ENCODE data around the gene ZNF311. TPM values are rescaled to one million over a fixed set of nuclear protein-coding genes. Genes with fewer than 3 reads are reported as not detected.
A peak's percentile ranks its signal among the peaks of the same experiment; 100 is the strongest.

ZNF311 gene
- total and polyA plus RNA-seq, 9 of the 15 experiments (the other 6 are each of a cell fraction or from before 2014, with no cell fraction given): 5.1 to 10.0 (median 7.5) TPM

GRCh38 chr6:28981833-28982475 lies 23.2 kb downstream of the ZNF311 start (continued):
- peak; percentile 16; the same call in 1 of the 2 replicates for TF ChIP-seq RNF219 (CRISPR knock-in tag; IDR thresholded peaks at IDR 0.05)
- TF ChIP-seq XRCC3 (IDR thresholded peaks at IDR 0.05): no peak; the same call in 1 of the 2 replicates
- TF ChIP-seq, protein P1, sequence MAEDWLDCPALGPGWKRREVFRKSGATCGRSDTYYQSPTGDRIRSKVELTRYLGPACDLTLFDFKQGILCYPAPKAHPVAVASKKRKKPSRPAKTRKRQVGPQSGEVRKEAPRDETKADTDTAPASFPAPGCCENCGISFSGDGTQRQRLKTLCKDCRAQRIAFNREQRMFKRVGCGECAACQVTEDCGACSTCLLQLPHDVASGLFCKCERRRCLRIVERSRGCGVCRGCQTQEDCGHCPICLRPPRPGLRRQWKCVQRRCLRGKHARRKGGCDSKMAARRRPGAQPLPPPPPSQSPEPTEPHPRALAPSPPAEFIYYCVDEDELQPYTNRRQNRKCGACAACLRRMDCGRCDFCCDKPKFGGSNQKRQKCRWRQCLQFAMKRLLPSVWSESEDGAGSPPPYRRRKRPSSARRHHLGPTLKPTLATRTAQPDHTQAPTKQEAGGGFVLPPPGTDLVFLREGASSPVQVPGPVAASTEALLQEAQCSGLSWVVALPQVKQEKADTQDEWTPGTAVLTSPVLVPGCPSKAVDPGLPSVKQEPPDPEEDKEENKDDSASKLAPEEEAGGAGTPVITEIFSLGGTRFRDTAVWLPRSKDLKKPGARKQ (CRISPR knock-in tag; IDR thresholded peaks at IDR 0.05): no peak
- TF ChIP-seq RBM25 (IDR thresholded peaks at IDR 0.05; ENCODE audit: low read depth, low read length, severe bottlenecking): no peak
- TF ChIP-seq, protein P2, sequence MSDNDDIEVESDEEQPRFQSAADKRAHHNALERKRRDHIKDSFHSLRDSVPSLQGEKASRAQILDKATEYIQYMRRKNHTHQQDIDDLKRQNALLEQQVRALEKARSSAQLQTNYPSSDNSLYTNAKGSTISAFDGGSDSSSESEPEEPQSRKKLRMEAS (CRISPR knock-in tag; IDR thresholded peaks at IDR 0.05): peak; percentile 68; the same call in 1 of the 2 replicates
- TF ChIP-seq KHSRP (IDR thresholded peaks at IDR 0.05): no peak; the same call in 1 of the 2 replicates
- peak; percentile 55 for TF ChIP-seq JUND (IDR thresholded peaks at IDR 0.05; ENCODE audit: borderline replicate concordance, low read depth, low read length)
- no peak; the same call in 2 of the 3 replicates for TF ChIP-seq JUND (tag; IDR thresholded peaks at IDR 0.05; ENCODE audit: borderline replicate concordance, low read depth, low read length)
- TF ChIP-seq, protein P3, sequence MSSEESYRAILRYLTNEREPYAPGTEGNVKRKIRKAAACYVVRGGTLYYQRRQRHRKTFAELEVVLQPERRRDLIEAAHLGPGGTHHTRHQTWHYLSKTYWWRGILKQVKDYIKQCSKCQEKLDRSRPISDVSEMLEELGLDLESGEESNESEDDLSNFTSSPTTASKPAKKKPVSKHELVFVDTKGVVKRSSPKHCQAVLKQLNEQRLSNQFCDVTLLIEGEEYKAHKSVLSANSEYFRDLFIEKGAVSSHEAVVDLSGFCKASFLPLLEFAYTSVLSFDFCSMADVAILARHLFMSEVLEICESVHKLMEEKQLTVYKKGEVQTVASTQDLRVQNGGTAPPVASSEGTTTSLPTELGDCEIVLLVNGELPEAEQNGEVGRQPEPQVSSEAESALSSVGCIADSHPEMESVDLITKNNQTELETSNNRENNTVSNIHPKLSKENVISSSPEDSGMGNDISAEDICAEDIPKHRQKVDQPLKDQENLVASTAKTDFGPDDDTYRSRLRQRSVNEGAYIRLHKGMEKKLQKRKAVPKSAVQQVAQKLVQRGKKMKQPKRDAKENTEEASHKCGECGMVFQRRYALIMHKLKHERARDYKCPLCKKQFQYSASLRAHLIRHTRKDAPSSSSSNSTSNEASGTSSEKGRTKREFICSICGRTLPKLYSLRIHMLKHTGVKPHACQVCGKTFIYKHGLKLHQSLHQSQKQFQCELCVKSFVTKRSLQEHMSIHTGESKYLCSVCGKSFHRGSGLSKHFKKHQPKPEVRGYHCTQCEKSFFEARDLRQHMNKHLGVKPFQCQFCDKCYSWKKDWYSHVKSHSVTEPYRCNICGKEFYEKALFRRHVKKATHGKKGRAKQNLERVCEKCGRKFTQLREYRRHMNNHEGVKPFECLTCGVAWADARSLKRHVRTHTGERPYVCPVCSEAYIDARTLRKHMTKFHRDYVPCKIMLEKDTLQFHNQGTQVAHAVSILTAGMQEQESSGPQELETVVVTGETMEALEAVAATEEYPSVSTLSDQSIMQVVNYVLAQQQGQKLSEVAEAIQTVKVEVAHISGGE (CRISPR knock-in tag; IDR thresholded peaks at IDR 0.05): peak in 2 of 3 experiments; percentile 0 to 12; a peak in 1 of 6 replicates
- TF ChIP-seq POU5F1 (IDR thresholded peaks at IDR 0.05; ENCODE audit: borderline replicate concordance, low read depth, low read length, partially characterized antibody): no peak
- TF ChIP-seq ZNF699 (CRISPR knock-in tag; IDR thresholded peaks at IDR 0.05; ENCODE audit: insufficient replicate concordance): no peak
- TF ChIP-seq ZNF133 (CRISPR knock-in tag; IDR thresholded peaks at IDR 0.05): no peak
- no peak for TF ChIP-seq TAL1 (IDR thresholded peaks at IDR 0.05)
- TF ChIP-seq GATAD2A (IDR thresholded peaks at IDR 0.05): no peak
- no peak for TF ChIP-seq CREB5 (CRISPR knock-in tag; IDR thresholded peaks at IDR 0.05)
